ENCODE measurements around the gene IL36A. TPM values are rescaled to one million over a fixed set of nuclear protein-coding genes. Genes with fewer than 3 reads are reported as not detected.

IL36A gene
- total and polyA plus RNA-seq, 2 donors (not counting 3 experiments of a cell fraction or from before 2014, with no cell fraction given) = not detected

GRCh38 chr2:112972423-112973086, 32.7 kb upstream of the IL36A start:
- CTCF ChIA-PET = no interaction called here
- Histone ChIP-seq H3K9ac (replicated peaks; ENCODE audit: extremely low read depth, insufficient read depth, low read length) (no peak overlapping the region), H3K4me2 (ENCODE audit: insufficient read depth, low read length) (no peak overlapping the region), H3K27me3 (ENCODE audit: control insufficient read depth in 2 of 2, insufficient read depth in 2 of 2, low read length in 2 of 2) (peaks cover 8 to 11% of the 10 kb centered on the region in 2 experiments), H3K4me3 (replicated peaks in 1 of 3; ENCODE audit: insufficient read depth in 1 of 3, low read depth in 1 of 3, low read length in 3 of 3) (no peak overlapping the region), H3K79me2 (ENCODE audit: control insufficient read depth, insufficient read depth, low read length) (no peaks in the 10 kb centered on the region), H2AFZ (ENCODE audit: low read depth, low read length) (no peak overlapping the region), H3K9me3 (replicated peaks; ENCODE audit: control insufficient read depth, insufficient read depth, low read length) (no peaks in the 10 kb centered on the region), H3K27ac (ENCODE audit: insufficient read depth, low read depth, low read length) (no peak overlapping the region), H3K9me1 (replicated peaks; ENCODE audit: control insufficient read depth, extremely low read depth, insufficient read depth, low read length) (no peaks in the 10 kb centered on the region), H4K20me1 (replicated peaks; ENCODE audit: control insufficient read depth, extremely low read depth, insufficient read depth, low read length) (no peaks in the 10 kb centered on the region), H3K4me1 (ENCODE audit: control insufficient read depth, extremely low read depth, insufficient read depth, low read length) (no peaks in the 10 kb centered on the region), H3K36me3 (ENCODE audit: control insufficient read depth in 2 of 2, extremely low read depth in 1 of 2, insufficient read depth in 2 of 2, low read length in 2 of 2) (no peaks in the 10 kb centered on the region)
- intact Hi-C loops (cut with micrococcal nuclease) = no loop called here
- POLR2A ChIA-PET = no interaction called here
- dilution Hi-C loops (cut with MboI; ENCODE audit: extremely low pct_ligation_motif_present, low sequenced_read_pairs) = no loop called here
- DNase-seq (ENCODE audit: low read depth, low spot score) = no peak
- BruUV-seq (replicated peaks) = no TSS peak
- TF ChIP-seq POLR2AphosphoS5 (IDR thresholded peaks at IDR 0.05; ENCODE audit: insufficient read depth, low read depth, low read length) (no peak), FOS (IDR thresholded peaks at IDR 0.05; ENCODE audit: borderline replicate concordance, insufficient read depth, low read length) (no peak), EZH2 (IDR thresholded peaks at IDR 0.05; ENCODE audit: borderline replicate concordance, low read depth, low read length, severe bottlenecking) (no peak), JUN (IDR thresholded peaks at IDR 0.05; ENCODE audit: borderline replicate concordance, insufficient read depth, insufficient read length, low read depth) (no peak), MAX (IDR thresholded peaks at IDR 0.05; ENCODE audit: insufficient read depth, insufficient read length) (no peak)
- FAIRE-seq = no peak

- H3K9ac ChIP-seq (replicated peaks; ENCODE audit: extremely low read depth, insufficient read depth, low read length) = no peak overlapping the region
- ChIA-PET CTCF (no interaction called here), POLR2A (no interaction called here)
- H3K9me1 ChIP-seq (replicated peaks; ENCODE audit: control insufficient read depth, extremely low read depth, insufficient read depth, low read length) = no peaks in the 10 kb centered on the region
- H3K27ac ChIP-seq (ENCODE audit: insufficient read depth, low read depth, low read length) = no peak overlapping the region
- peaks cover 8 to 9% of the 10 kb centered on the region in 2 experiments for H3K27me3 ChIP-seq (ENCODE audit: control insufficient read depth in 2 of 2, insufficient read depth in 2 of 2, low read length in 2 of 2)
- H3K4me1 ChIP-seq (ENCODE audit: control insufficient read depth, extremely low read depth, insufficient read depth, low read length) = no peaks in the 10 kb centered on the region
- no peaks in the 10 kb centered on the region for H3K36me3 ChIP-seq (ENCODE audit: control insufficient read depth in 2 of 2, extremely low read depth in 1 of 2, insufficient read depth in 2 of 2, low read length in 2 of 2)
- H3K4me3 ChIP-seq (replicated peaks in 1 of 3; ENCODE audit: insufficient read depth in 1 of 3, low read depth in 1 of 3, low read length in 3 of 3) = no peak overlapping the region
- H3K79me2 ChIP-seq (ENCODE audit: control insufficient read depth, insufficient read depth, low read length) = no peaks in the 10 kb centered on the region
- DNase-seq (ENCODE audit: low read depth, low spot score) (no peak), FAIRE-seq (no peak)
- no peak overlapping the region for H3K4me2 ChIP-seq (ENCODE audit: insufficient read depth, low read length)
- BruUV-seq (replicated peaks) = no TSS peak
- no peak overlapping the region for H2AFZ ChIP-seq (ENCODE audit: low read depth, low read length)
- H3K9me3 ChIP-seq (replicated peaks; ENCODE audit: control insufficient read depth, insufficient read depth, low read length) = no peaks in the 10 kb centered on the region
- no peaks in the 10 kb centered on the region for H4K20me1 ChIP-seq (replicated peaks; ENCODE audit: control insufficient read depth, extremely low read depth, insufficient read depth, low read length)
- intact Hi-C loops (cut with micrococcal nuclease) = no loop called here
- dilution Hi-C loops (cut with MboI; ENCODE audit: extremely low pct_ligation_motif_present, low sequenced_read_pairs) = no loop called here
- TF ChIP-seq JUN (IDR thresholded peaks at IDR 0.05; ENCODE audit: borderline replicate concordance, insufficient read depth, insufficient read length, low read depth) = no peak
- no peak for TF ChIP-seq FOS (IDR thresholded peaks at IDR 0.05; ENCODE audit: borderline replicate concordance, insufficient read depth, low read length)
- TF ChIP-seq MYC (IDR thresholded peaks at IDR 0.05; ENCODE audit: low read depth, low read length) = no peak
- TF ChIP-seq MAX (IDR thresholded peaks at IDR 0.05; ENCODE audit: insufficient read depth, insufficient read length) = no peak
- TF ChIP-seq POLR2A (IDR thresholded peaks at IDR 0.05; ENCODE audit: low read depth, low read length) = no peak
- TF ChIP-seq POLR2AphosphoS5 (IDR thresholded peaks at IDR 0.05; ENCODE audit: insufficient read depth, low read depth, low read length) = no peak
- no peak for TF ChIP-seq EZH2 (IDR thresholded peaks at IDR 0.05; ENCODE audit: borderline replicate concordance, low read depth, low read length, severe bottlenecking)
Measured at GRCh38 chr2:112973156-112973555, 32.1 kb upstream of the IL36A start.

Data from endothelial cell of umbilical vein (primary cell).